GM23338 (cell line): ENCODE results near the gene DMGDH. TPM values are rescaled to one million over a fixed set of nuclear protein-coding genes. Genes with fewer than 3 reads are reported as not detected.

Experiments used
- ATAC-seq: fragments of 200-7000 bp; cut with Tn5 transposase; 3 replicates; pipeline ENCODE4 v1.9.1; 2020
- DNase-seq: peaks from one replicate; pipeline ENCODE4 v3.0.0-alpha.2; 2015; ENCODE audit warnings: low spot score
- H2AFZ ChIP-seq: fragments of 200-600 bp; sonication (generic); 2 replicates; pipeline ENCODE4 v1.8.0; 2016; ENCODE audit warnings: antibody characterized with exemption, mild to moderate bottlenecking, moderate library complexity
- H3F3A ChIP-seq: fragments of 200-600 bp; sonication (generic); replicated peaks from 2 replicates; pipeline ENCODE4 v1.8.0; 2017; ENCODE audit warnings: antibody characterized with exemption, mixed run types, low read depth
- H3K27ac ChIP-seq: fragments of 200-600 bp; sonication (generic); 2 replicates; pipeline ENCODE4 v1.6.1; 2016; ENCODE audit warnings: low read depth
- H3K27me3 ChIP-seq: fragments of 200-600 bp; sonication (generic); 2 replicates; pipeline ENCODE4 v1.8.0; 2016; ENCODE audit warnings: mild to moderate bottlenecking, mixed run types, moderate library complexity; ENCODE audit not compliant: insufficient read depth
- H3K36me3 ChIP-seq: fragments of 200-600 bp; sonication (generic); 2 replicates; pipeline ENCODE4 v1.8.0; 2016; ENCODE audit warnings: mild to moderate bottlenecking; ENCODE audit not compliant: insufficient read depth
- H3K4me1 ChIP-seq: fragments of 200-600 bp; sonication (generic); 2 replicates; pipeline ENCODE4 v1.8.0; 2016; ENCODE audit warnings: mild to moderate bottlenecking, moderate library complexity; ENCODE audit not compliant: insufficient read depth
- H3K4me2 ChIP-seq: fragments of 200-600 bp; sonication (generic); 2 replicates; pipeline ENCODE4 v1.7.1; 2017; ENCODE audit warnings: mixed run types
- H3K4me3 ChIP-seq: fragments of 200-600 bp; sonication (generic); 2 replicates; pipeline ENCODE4 v1.6.1; 2016; ENCODE audit warnings: mixed run types
- H3K79me2 ChIP-seq: fragments of 200-600 bp; sonication (generic); replicated peaks from 2 replicates; pipeline ENCODE4 v1.8.0; 2017; ENCODE audit warnings: mild to moderate bottlenecking; ENCODE audit not compliant: insufficient read depth
- H3K9me2 ChIP-seq: fragments of 200-600 bp; sonication (generic); 2 replicates; pipeline ENCODE4 v1.8.0; 2017; ENCODE audit not compliant: insufficient read depth
- H4K20me1 ChIP-seq: fragments of 200-600 bp; sonication (generic); replicated peaks from 2 replicates; pipeline ENCODE4 v1.8.0; 2017; ENCODE audit warnings: mild to moderate bottlenecking; ENCODE audit not compliant: insufficient read depth
- H3K27ac Mint-ChIP-seq: 2 replicates; pipeline ENCODE4 v1.8.0; 2020; ENCODE audit warnings: inconsistent platforms, mild to moderate bottlenecking, moderate library complexity, mixed read lengths
- H3K27me3 Mint-ChIP-seq: 3 replicates; pipeline ENCODE4 v1.8.0; 2022; ENCODE audit warnings: low read depth, mild to moderate bottlenecking, moderate library complexity, mixed read lengths, inconsistent platforms; ENCODE audit not compliant: insufficient read depth, poor library complexity
- H3K36me3 Mint-ChIP-seq: 3 replicates; pipeline ENCODE4 v1.8.0; 2021; ENCODE audit warnings: low read depth, mild to moderate bottlenecking, inconsistent platforms, moderate library complexity, mixed read lengths
- H3K4me1 Mint-ChIP-seq: 3 replicates; pipeline ENCODE4 v1.8.0; 2020; ENCODE audit warnings: mild to moderate bottlenecking, inconsistent platforms, mixed read lengths
- H3K4me3 Mint-ChIP-seq: 3 replicates; pipeline ENCODE4 v1.8.0; 2021; ENCODE audit warnings: moderate library complexity, mild to moderate bottlenecking, inconsistent platforms, mixed read lengths
- H3K9me3 Mint-ChIP-seq: 3 replicates; pipeline ENCODE4 v1.8.0; 2020; ENCODE audit warnings: moderate library complexity, mild to moderate bottlenecking, inconsistent platforms, mixed read lengths
- CREB1 ChIP-seq: fragments of 250-450 bp; sonication (Bioruptor Pico); IDR thresholded peaks from 2 replicates; pipeline ENCODE4 v1.5.0; 2020; ENCODE audit warnings: low read depth, mild to moderate bottlenecking, moderate library complexity
- ETS1 ChIP-seq: IDR thresholded peaks from 2 replicates; pipeline ENCODE4 v1.6.1; 2016; ENCODE audit warnings: antibody characterized with exemption
- EZH2 ChIP-seq: fragments of 200-600 bp; sonication (generic); IDR thresholded peaks from one replicate; pipeline ENCODE4 v1.8.0; 2017; ENCODE audit warnings: antibody characterized with exemption, mild to moderate bottlenecking, low read depth; ENCODE audit not compliant: unreplicated experiment
- EZH2phosphoT487 ChIP-seq: fragments of 200-600 bp; sonication (generic); IDR thresholded peaks from one replicate; pipeline ENCODE4 v1.8.1; 2018; ENCODE audit warnings: antibody characterized with exemption; ENCODE audit not compliant: unreplicated experiment
- JUNB ChIP-seq: IDR thresholded peaks from one replicate; pipeline ENCODE4 v1.6.1; 2016; ENCODE audit warnings: antibody characterized with exemption; ENCODE audit not compliant: unreplicated experiment
- NANOG ChIP-seq: IDR thresholded peaks from 2 replicates; pipeline ENCODE4 v1.6.1; 2016; ENCODE audit warnings: antibody characterized with exemption, borderline replicate concordance
- REST ChIP-seq: IDR thresholded peaks from one replicate; pipeline ENCODE4 v1.6.1; 2018; ENCODE audit warnings: antibody characterized with exemption; ENCODE audit not compliant: unreplicated experiment
- STAT1 ChIP-seq: IDR thresholded peaks from one replicate; pipeline ENCODE4 v1.6.1; 2016; ENCODE audit warnings: antibody characterized with exemption; ENCODE audit not compliant: unreplicated experiment
- ZNF114 ChIP-seq: fragments of 250-450 bp; sonication (Bioruptor Pico); IDR thresholded peaks from 2 replicates; pipeline ENCODE4 v1.5.0; 2020; ENCODE audit warnings: mild to moderate bottlenecking, moderate library complexity
- ZNF331 ChIP-seq: fragments of 250-450 bp; sonication (Bioruptor Pico); IDR thresholded peaks from 2 replicates; pipeline ENCODE4 v1.5.0; 2020; ENCODE audit warnings: low read depth, mild to moderate bottlenecking, moderate library complexity
- ZNF462 ChIP-seq: fragments of 250-450 bp; sonication (Bioruptor Pico); IDR thresholded peaks from 2 replicates; pipeline ENCODE4 v1.5.0; 2020; ENCODE audit warnings: mild to moderate bottlenecking, moderate library complexity
- polyA plus RNA-seq: library from polyadenylated mRNA; unstranded; fragments of >200 nt; fragmentation: Nextera tagmentation; extraction: Ambion mirVana; gene quantifications from 2 replicates; pipeline ENCODE4 v1.2.1, GENCODE V29; 2016
- total RNA-seq: library from RNA; depleted of rRNA; stranded (reverse); fragments of >200 nt; shearing (Covaris generic); gene quantifications from 2 replicates; pipeline ENCODE4 v1.2.3, GENCODE V29; 2014

Gene DMGDH
- total and polyA plus RNA-seq, 2 experiments from 2014 or later, result 0.52 to 0.63 TPM

- H3K9me2 ChIP-seq, result 0 out of 2 replicates have a peak, but pooled peaks cover 3% of the 10 kb centered on the region
- no peak overlapping the region for H3K4me2 ChIP-seq
- TF ChIP-seq ZNF331 (no peak), JUNB (no peak), ZNF114 (no peak), ZNF462 (CRISPR knock-in tag) (no peak)
- H3K27me3 ChIP-seq, result no peaks in the 10 kb centered on the region
- H3F3A ChIP-seq, result no peaks in the 10 kb centered on the region
- H3K4me1 Mint-ChIP-seq, result no peaks in the 10 kb centered on the region
- no peak overlapping the region for H3K27ac ChIP-seq
- ATAC-seq, result no peak
- H3K4me3 ChIP-seq, result no peak overlapping the region
- no peak overlapping the region for H3K4me3 Mint-ChIP-seq
- H3K9me3 Mint-ChIP-seq, result no peaks in the 10 kb centered on the region
- H2AFZ ChIP-seq, result no peak overlapping the region
- H3K79me2 ChIP-seq, result no peaks in the 10 kb centered on the region
- no peaks in the 10 kb centered on the region for H3K27me3 Mint-ChIP-seq
- no peaks in the 10 kb centered on the region for H3K36me3 ChIP-seq
- no peaks in the 10 kb centered on the region for H4K20me1 ChIP-seq
- H3K27ac Mint-ChIP-seq, result no peak overlapping the region
- DNase-seq, result no peak
- no peaks in the 10 kb centered on the region for H3K4me1 ChIP-seq
- H3K36me3 Mint-ChIP-seq, result no peaks in the 10 kb centered on the region
Measured at GRCh38 chr5:79047199-79047598, 22.3 kb downstream of the DMGDH start.

GRCh38 chr5:79042188-79042587, 27.3 kb downstream of the DMGDH start:
- H3K36me3 Mint-ChIP-seq, result no peaks in the 10 kb centered on the region
- no peaks in the 10 kb centered on the region for H3K79me2 ChIP-seq
- H3K27me3 Mint-ChIP-seq, result no peaks in the 10 kb centered on the region
- H3K4me1 Mint-ChIP-seq, result no peaks in the 10 kb centered on the region
- no peak for ATAC-seq
- no peaks in the 10 kb centered on the region for H3K27me3 ChIP-seq
- no peak overlapping the region for H3K4me2 ChIP-seq
- H3K27ac Mint-ChIP-seq, result no peak overlapping the region
- H4K20me1 ChIP-seq, result no peaks in the 10 kb centered on the region
- H3K36me3 ChIP-seq, result no peaks in the 10 kb centered on the region
- H3K27ac ChIP-seq, result no peak overlapping the region
- no peaks in the 10 kb centered on the region for H3K9me3 Mint-ChIP-seq
- DNase-seq, result no peak
- H3K9me2 ChIP-seq, result 0 out of 2 replicates have a peak, but pooled peaks cover 3% of the 10 kb centered on the region
- no peaks in the 10 kb centered on the region for H3F3A ChIP-seq
- H3K4me1 ChIP-seq, result no peaks in the 10 kb centered on the region
- no peak overlapping the region for H3K4me3 ChIP-seq
- H2AFZ ChIP-seq, result no peak overlapping the region
- no peak overlapping the region for H3K4me3 Mint-ChIP-seq
- TF ChIP-seq EZH2, result no peak
- no peak for TF ChIP-seq STAT1
- TF ChIP-seq ETS1, result no peak
- no peak for TF ChIP-seq EZH2phosphoT487
- TF ChIP-seq ZNF331, result no peak
- TF ChIP-seq REST, result no peak
- TF ChIP-seq ZNF114, result no peak
- TF ChIP-seq JUNB, result no peak
- TF ChIP-seq CREB1 (CRISPR knock-in tag), result no peak
- no peak for TF ChIP-seq NANOG
